ENCODE results near the gene ZNF326.

ZNF326 gene

GRCh38 chr1:90043586-90043985 lies 48.7 kb downstream of the ZNF326 start:
- WGBS, 2 donors (ENCODE audit: extremely low coverage in 2 of 2, insufficient read length in 2 of 2, insufficient replicate concordance in 1 of 2) = no CpG with 5 or more reads among the region's 4 CpGs
- H3K36me3 ChIP-seq (replicated peaks in 1 of 2; ENCODE audit: control insufficient read depth in 2 of 2, insufficient read depth in 2 of 2, low read length in 2 of 2) = no peaks in the 10 kb centered on the region
- no peak overlapping the region for H3K4me2 ChIP-seq (ENCODE audit: insufficient read depth, low read length, poor library complexity, severe bottlenecking)
- no peak overlapping the region for H3K4ac ChIP-seq (ENCODE audit: low read length)
- H2AK5ac ChIP-seq (ENCODE audit: low read depth, low read length) = no peak overlapping the region
- H3K9ac ChIP-seq (ENCODE audit: low read depth, low read length, poor library complexity) = no peak overlapping the region
- H3K9me3 ChIP-seq (replicated peaks in 1 of 2; ENCODE audit: control insufficient read depth in 2 of 2, insufficient read depth in 1 of 2, low read depth in 1 of 2, low read length in 2 of 2) = no peaks in the 10 kb centered on the region
- no peak overlapping the region for H2BK120ac ChIP-seq (ENCODE audit: low read depth, low read length)
- H3K4me3 ChIP-seq (ENCODE audit: low read length in 2 of 2) = no peak overlapping the region
- no peak overlapping the region for H2AFZ ChIP-seq (ENCODE audit: low read length)
- no peak overlapping the region for H3K23ac ChIP-seq (ENCODE audit: low read depth, low read length, poor library complexity)
- H4K8ac ChIP-seq (ENCODE audit: low read depth, low read length) = no peak overlapping the region
- no peak overlapping the region for H4K91ac ChIP-seq (ENCODE audit: low read depth, low read length, poor library complexity)
- no peak overlapping the region for H2BK15ac ChIP-seq (ENCODE audit: low read length)
- no peak overlapping the region for H3K18ac ChIP-seq (ENCODE audit: low read length)
- no peaks in the 10 kb centered on the region for H3K79me1 ChIP-seq (ENCODE audit: low read depth, low read length)
- no peak overlapping the region for H3K14ac ChIP-seq (ENCODE audit: low read length)
- H2BK12ac ChIP-seq (ENCODE audit: low read length) = no peak overlapping the region
- H3K27me3 ChIP-seq (ENCODE audit: control insufficient read depth in 3 of 3, insufficient read depth in 3 of 3, low read depth in 1 of 3, low read length in 3 of 3) = no peaks in the 10 kb centered on the region
- no peak for DNase-seq (ENCODE audit: low spot score)
- H3K4me1 ChIP-seq (ENCODE audit: control insufficient read depth in 2 of 2, insufficient read depth in 1 of 2, low read depth in 1 of 2, low read length in 2 of 2) = no peaks in the 10 kb centered on the region
- H2BK5ac ChIP-seq (ENCODE audit: low read length) = no peak overlapping the region
- no peak overlapping the region for H3K27ac ChIP-seq (replicated peaks; ENCODE audit: low read length)

GRCh38 chr1:90044346-90044745 lies 49.4 kb downstream of the ZNF326 start:
- no peak overlapping the region for H3K18ac ChIP-seq (ENCODE audit: low read length)
- no peaks in the 10 kb centered on the region for H3K9me3 ChIP-seq (replicated peaks in 1 of 2; ENCODE audit: control insufficient read depth in 2 of 2, insufficient read depth in 1 of 2, low read depth in 1 of 2, low read length in 2 of 2)
- no peak overlapping the region for H3K4me2 ChIP-seq (ENCODE audit: insufficient read depth, low read length, poor library complexity, severe bottlenecking)
- H3K9ac ChIP-seq (ENCODE audit: low read depth, low read length, poor library complexity) = no peak overlapping the region
- H2BK12ac ChIP-seq (ENCODE audit: low read length) = no peak overlapping the region
- no peak overlapping the region for H3K4ac ChIP-seq (ENCODE audit: low read length)
- no peaks in the 10 kb centered on the region for H3K4me1 ChIP-seq (ENCODE audit: control insufficient read depth in 2 of 2, insufficient read depth in 1 of 2, low read depth in 1 of 2, low read length in 2 of 2)
- H2BK15ac ChIP-seq (ENCODE audit: low read length) = no peak overlapping the region
- H3K79me1 ChIP-seq (ENCODE audit: low read depth, low read length) = no peaks in the 10 kb centered on the region
- H2BK120ac ChIP-seq (ENCODE audit: low read depth, low read length) = no peak overlapping the region
- H4K8ac ChIP-seq (ENCODE audit: low read depth, low read length) = no peak overlapping the region
- H3K36me3 ChIP-seq (replicated peaks in 1 of 2; ENCODE audit: control insufficient read depth in 2 of 2, insufficient read depth in 2 of 2, low read length in 2 of 2) = no peaks in the 10 kb centered on the region
- no peak overlapping the region for H2BK5ac ChIP-seq (ENCODE audit: low read length)
- H2AFZ ChIP-seq (ENCODE audit: low read length) = no peak overlapping the region
- H3K27me3 ChIP-seq (ENCODE audit: control insufficient read depth in 3 of 3, insufficient read depth in 3 of 3, low read depth in 1 of 3, low read length in 3 of 3) = no peaks in the 10 kb centered on the region
- H3K4me3 ChIP-seq (ENCODE audit: low read length in 2 of 2) = no peak overlapping the region
- H3K14ac ChIP-seq (ENCODE audit: low read length) = no peak overlapping the region
- H2AK5ac ChIP-seq (ENCODE audit: low read depth, low read length) = no peak overlapping the region
- no peak overlapping the region for H4K91ac ChIP-seq (ENCODE audit: low read depth, low read length, poor library complexity)
- no peak overlapping the region for H3K23ac ChIP-seq (ENCODE audit: low read depth, low read length, poor library complexity)
- DNase-seq (ENCODE audit: low spot score) = no peak
- no CpG with 5 or more reads among the region's 5 CpGs for WGBS, 2 donors (ENCODE audit: extremely low coverage in 2 of 2, insufficient read length in 2 of 2, insufficient replicate concordance in 1 of 2)
- no peak overlapping the region for H3K27ac ChIP-seq (replicated peaks; ENCODE audit: low read length)

GRCh38 chr1:90045853-90046563 lies 51.1 kb downstream of the ZNF326 start:
- H3K4me2 ChIP-seq (ENCODE audit: insufficient read depth, low read length, poor library complexity, severe bottlenecking) = no peak overlapping the region
- no peaks in the 10 kb centered on the region for H3K9me3 ChIP-seq (replicated peaks in 1 of 2; ENCODE audit: control insufficient read depth in 2 of 2, insufficient read depth in 1 of 2, low read depth in 1 of 2, low read length in 2 of 2)
- H3K36me3 ChIP-seq (replicated peaks in 1 of 2; ENCODE audit: control insufficient read depth in 2 of 2, insufficient read depth in 2 of 2, low read length in 2 of 2) = no peaks in the 10 kb centered on the region
- no peak overlapping the region for H2BK120ac ChIP-seq (ENCODE audit: low read depth, low read length)
- no peaks in the 10 kb centered on the region for H3K79me1 ChIP-seq (ENCODE audit: low read depth, low read length)
- no peak overlapping the region for H3K27ac ChIP-seq (replicated peaks; ENCODE audit: low read length)
- H3K4me3 ChIP-seq (ENCODE audit: low read length in 2 of 2) = no peak overlapping the region
- H2BK5ac ChIP-seq (ENCODE audit: low read length) = no peak overlapping the region
- no peak overlapping the region for H3K18ac ChIP-seq (ENCODE audit: low read length)
- no peaks in the 10 kb centered on the region for H3K4me1 ChIP-seq (ENCODE audit: control insufficient read depth in 2 of 2, insufficient read depth in 1 of 2, low read depth in 1 of 2, low read length in 2 of 2)
- H2BK15ac ChIP-seq (ENCODE audit: low read length) = no peak overlapping the region
- peak; percentile 11 for DNase-seq (ENCODE audit: low spot score)
- H2AK5ac ChIP-seq (ENCODE audit: low read depth, low read length) = no peak overlapping the region
- no peak overlapping the region for H3K23ac ChIP-seq (ENCODE audit: low read depth, low read length, poor library complexity)
- no peak overlapping the region for H4K91ac ChIP-seq (ENCODE audit: low read depth, low read length, poor library complexity)
- no peaks in the 10 kb centered on the region for H3K27me3 ChIP-seq (ENCODE audit: control insufficient read depth in 3 of 3, insufficient read depth in 3 of 3, low read depth in 1 of 3, low read length in 3 of 3)
- H4K8ac ChIP-seq (ENCODE audit: low read depth, low read length) = no peak overlapping the region
- H2BK12ac ChIP-seq (ENCODE audit: low read length) = no peak overlapping the region
- H3K14ac ChIP-seq (ENCODE audit: low read length) = no peak overlapping the region
- no peak overlapping the region for H3K4ac ChIP-seq (ENCODE audit: low read length)
- no peak overlapping the region for H2AFZ ChIP-seq (ENCODE audit: low read length)
- no CpG with 5 or more reads among the region's 2 CpGs for WGBS, 2 donors (ENCODE audit: extremely low coverage in 2 of 2, insufficient read length in 2 of 2, insufficient replicate concordance in 1 of 2)
- no peak overlapping the region for H3K9ac ChIP-seq (ENCODE audit: low read depth, low read length, poor library complexity)

GRCh38 chr1:90046635-90047034 lies 51.7 kb downstream of the ZNF326 start:
- Histone ChIP-seq H3K9me3 (replicated peaks in 1 of 2; ENCODE audit: control insufficient read depth in 2 of 2, insufficient read depth in 1 of 2, low read depth in 1 of 2, low read length in 2 of 2) (no peaks in the 10 kb centered on the region), H3K36me3 (replicated peaks in 1 of 2; ENCODE audit: control insufficient read depth in 2 of 2, insufficient read depth in 2 of 2, low read length in 2 of 2) (no peaks in the 10 kb centered on the region), H2AK5ac (ENCODE audit: low read depth, low read length) (no peak overlapping the region), H3K4ac (ENCODE audit: low read length) (no peak overlapping the region), H3K79me1 (ENCODE audit: low read depth, low read length) (no peaks in the 10 kb centered on the region), H2BK5ac (ENCODE audit: low read length) (no peak overlapping the region), H3K4me3 (ENCODE audit: low read length in 2 of 2) (no peak overlapping the region), H3K27me3 (ENCODE audit: control insufficient read depth in 3 of 3, insufficient read depth in 3 of 3, low read depth in 1 of 3, low read length in 3 of 3) (no peaks in the 10 kb centered on the region), H2BK15ac (ENCODE audit: low read length) (no peak overlapping the region), H3K27ac (replicated peaks; ENCODE audit: low read length) (no peak overlapping the region), H4K91ac (ENCODE audit: low read depth, low read length, poor library complexity) (no peak overlapping the region), H3K18ac (ENCODE audit: low read length) (no peak overlapping the region), H2AFZ (ENCODE audit: low read length) (no peak overlapping the region), H3K4me1 (ENCODE audit: control insufficient read depth in 2 of 2, insufficient read depth in 1 of 2, low read depth in 1 of 2, low read length in 2 of 2) (no peaks in the 10 kb centered on the region), H2BK120ac (ENCODE audit: low read depth, low read length) (no peak overlapping the region), H2BK12ac (ENCODE audit: low read length) (no peak overlapping the region), H3K23ac (ENCODE audit: low read depth, low read length, poor library complexity) (no peak overlapping the region), H3K4me2 (ENCODE audit: insufficient read depth, low read length, poor library complexity, severe bottlenecking) (no peak overlapping the region), H4K8ac (ENCODE audit: low read depth, low read length) (no peak overlapping the region), H3K14ac (ENCODE audit: low read length) (no peak overlapping the region), H3K9ac (ENCODE audit: low read depth, low read length, poor library complexity) (no peak overlapping the region)
- DNase-seq (ENCODE audit: low spot score) = no peak
- WGBS, 2 donors (ENCODE audit: extremely low coverage in 2 of 2, insufficient read length in 2 of 2, insufficient replicate concordance in 1 of 2) = no CpG with 5 or more reads among the region's 3 CpGs

Data from neuronal stem cell (in vitro differentiated cells).